Measurements from ENCODE around the gene TRPV5.

TRPV5 gene

GRCh38 chr7:142939226-142939910 lies 5.8 kb upstream of the TRPV5 start, which contains the start of gene LLCFC1:
TSS of gene LLCFC1 (plus strand) at chr7:142939484. CDS start at chr7:142939622, 138 bp downstream.
- DNase-seq = no peak

GRCh38 chr7:142938611-142939010 lies 5.1 kb upstream of the TRPV5 start:
- DNase-seq = no peak

GRCh38 chr7:142935941-142936565 lies 2.5 kb upstream of the TRPV5 start:
- DNase-seq = no peak

DNA sequence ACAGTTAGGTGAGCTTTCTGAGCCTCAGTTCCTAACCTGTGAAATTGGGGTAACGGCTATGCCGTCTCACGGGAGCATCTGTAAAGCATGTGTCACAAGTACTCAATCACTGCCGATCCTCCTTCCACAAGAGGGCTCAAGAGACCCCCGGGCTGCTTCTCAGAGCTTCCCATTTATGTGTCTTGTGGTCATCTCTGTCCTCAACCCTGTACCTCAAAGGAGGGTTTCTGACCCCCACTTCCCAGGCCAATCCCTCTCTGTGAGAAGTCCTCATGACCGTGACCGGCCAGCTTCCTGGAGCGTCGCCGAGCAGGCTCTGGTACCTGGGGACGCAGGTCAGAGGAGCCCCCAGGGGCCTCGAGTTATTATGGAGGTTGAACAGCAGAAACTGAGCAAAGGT lies 510 bp upstream of the TRPV5 start:
- no peak for DNase-seq

DNA sequence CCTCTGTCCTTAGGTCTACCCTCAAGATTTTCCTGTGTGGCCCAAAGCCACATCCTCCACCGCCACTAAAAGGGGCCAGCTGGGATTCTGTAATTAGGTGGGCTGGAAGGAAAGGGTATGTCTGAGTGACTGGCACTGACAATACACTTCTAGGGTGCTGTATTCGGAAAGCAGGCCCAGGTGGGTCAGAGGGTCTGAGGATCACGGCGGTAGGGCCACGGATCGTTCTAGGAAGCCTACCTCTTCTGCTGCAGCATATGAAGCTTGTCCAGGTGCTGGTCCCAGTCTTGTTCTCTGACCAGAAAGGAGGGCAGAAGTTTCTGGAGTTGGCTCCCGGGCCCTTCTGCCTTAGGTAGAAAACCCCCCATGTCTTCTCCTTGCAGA lies 462 bp downstream of the TRPV5 start:
- DNase-seq = no peak

- DNase-seq = no peak
Observed at GRCh38 chr7:142932386-142933091, 1.0 kb downstream of the TRPV5 start.

DNA sequence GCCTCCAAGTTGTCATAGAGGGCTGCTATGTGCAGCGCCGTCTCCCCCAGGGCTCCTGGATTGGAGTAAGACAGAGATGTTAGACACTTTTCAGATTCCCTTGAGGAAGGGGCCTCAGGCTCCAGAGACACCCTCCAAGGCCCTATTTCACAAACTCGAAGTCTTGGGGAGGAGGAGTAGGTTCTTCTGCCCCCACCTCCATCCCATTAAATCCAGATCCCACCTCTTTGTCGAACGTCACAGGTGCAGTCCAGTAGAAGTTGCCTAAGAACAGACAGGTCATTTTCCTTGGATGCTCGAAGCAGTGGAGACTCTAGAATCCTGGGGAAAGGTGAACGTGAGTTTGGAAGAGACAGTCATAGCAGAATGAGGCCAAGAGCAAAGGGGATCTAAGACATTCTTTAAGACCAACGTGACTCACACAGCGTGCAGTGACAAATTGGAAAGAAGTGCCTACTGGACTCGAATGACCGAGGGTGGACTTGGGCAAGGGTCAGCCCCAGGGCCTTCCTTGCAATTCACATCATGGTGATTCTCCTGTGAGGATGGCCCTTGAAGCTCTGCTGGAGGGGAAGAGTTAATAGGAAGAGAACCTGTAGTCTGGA lies 3.3 kb downstream of the TRPV5 start:
- DNase-seq = no peak

- DNase-seq = no peak
Observed at GRCh38 chr7:142927949-142928348, 5.6 kb downstream of the TRPV5 start.

GRCh38 chr7:142927085-142927745 lies 6.3 kb downstream of the TRPV5 start:
- DNase-seq = no peak

- no peak for DNase-seq
Observed at GRCh38 chr7:142925413-142925812, 8.1 kb downstream of the TRPV5 start.

GRCh38 chr7:142923391-142923790 lies 10.2 kb downstream of the TRPV5 start:
- no peak for DNase-seq

GRCh38 chr7:142919656-142920055 lies 13.9 kb downstream of the TRPV5 start:
- no peak for DNase-seq

DNA sequence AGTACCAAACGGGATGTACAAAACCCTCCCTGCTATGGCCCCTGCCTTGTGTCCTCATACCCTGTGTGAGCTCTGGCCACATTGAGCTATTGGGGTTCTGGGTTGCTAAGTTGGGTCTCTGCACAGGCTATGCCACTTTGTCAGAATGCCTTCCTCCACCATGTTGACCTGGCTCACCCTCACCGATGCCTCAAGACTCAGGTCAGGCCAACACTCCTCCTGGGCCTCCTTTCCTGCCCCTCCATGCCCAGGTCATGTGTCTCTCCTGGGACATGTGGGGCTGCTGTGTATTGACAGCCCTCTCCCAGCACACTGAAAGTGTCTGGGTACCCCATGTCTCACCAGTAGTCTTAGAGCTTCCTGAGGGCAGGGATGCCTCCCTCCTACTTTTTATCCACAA lies 14.6 kb downstream of the TRPV5 start:
- DNase-seq = no peak

GRCh38 chr7:142917447-142917846 lies 16.1 kb downstream of the TRPV5 start:
- DNase-seq = no peak

DNA sequence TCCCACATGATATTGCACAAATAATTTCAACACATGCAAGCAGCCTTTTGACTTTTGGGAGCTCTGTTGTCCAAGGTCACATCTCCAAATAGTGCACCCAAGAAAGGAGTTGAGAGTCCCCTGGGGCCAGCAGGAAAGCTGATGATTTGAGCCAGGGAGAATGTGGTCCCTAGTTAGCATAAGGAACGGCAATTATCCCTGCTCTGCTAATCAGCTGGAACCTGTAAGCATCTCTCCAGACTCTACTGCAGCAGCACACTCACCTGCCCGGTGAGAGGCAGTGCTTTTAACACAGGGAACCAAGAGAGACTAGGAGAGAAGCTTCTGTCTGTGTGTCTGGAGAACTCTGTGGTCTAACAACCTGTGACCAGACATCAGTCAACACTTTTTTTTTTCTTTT lies 17.0 kb downstream of the TRPV5 start:
- DNase-seq = no peak

DNA sequence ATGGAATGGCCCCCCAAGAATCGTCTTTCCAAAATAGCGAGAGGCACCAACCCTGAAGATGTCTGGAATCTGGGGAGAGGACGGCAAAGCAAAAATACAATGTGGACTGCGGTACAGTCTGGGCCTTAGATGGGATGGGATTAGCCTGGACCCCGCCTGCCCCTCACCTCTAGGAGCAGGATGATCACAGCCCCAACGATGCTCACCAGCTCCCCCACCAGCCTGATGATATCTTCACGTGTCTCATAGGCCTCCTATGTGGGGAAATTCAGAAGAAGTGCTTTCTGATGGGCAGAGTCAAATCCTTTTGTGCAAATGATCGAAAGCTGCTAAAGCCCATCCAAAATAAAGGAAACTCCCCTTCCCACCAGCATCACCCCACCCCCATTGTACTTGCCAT lies 18.2 kb downstream of the TRPV5 start:
- DNase-seq = no peak

DNA sequence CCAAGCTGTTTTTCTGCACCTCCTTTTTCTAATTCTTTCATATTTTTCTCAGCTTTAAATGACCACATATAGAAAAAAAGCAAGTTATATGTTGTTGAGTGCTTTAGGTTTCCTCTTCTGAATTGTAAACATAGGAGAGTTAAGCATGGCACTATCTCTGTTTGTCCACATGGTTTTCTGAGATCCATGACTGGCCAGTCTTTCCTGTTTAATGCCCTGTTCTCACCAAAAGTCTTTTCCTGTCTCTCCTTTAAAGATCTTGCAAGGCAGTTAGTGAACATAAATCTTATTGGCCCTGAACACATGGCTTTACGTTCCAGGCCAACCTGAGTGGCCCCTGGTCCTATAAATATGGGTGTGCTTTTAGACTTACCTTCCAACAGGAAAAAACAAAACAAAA lies 19.4 kb downstream of the TRPV5 start:
- DNase-seq = no peak

DNA sequence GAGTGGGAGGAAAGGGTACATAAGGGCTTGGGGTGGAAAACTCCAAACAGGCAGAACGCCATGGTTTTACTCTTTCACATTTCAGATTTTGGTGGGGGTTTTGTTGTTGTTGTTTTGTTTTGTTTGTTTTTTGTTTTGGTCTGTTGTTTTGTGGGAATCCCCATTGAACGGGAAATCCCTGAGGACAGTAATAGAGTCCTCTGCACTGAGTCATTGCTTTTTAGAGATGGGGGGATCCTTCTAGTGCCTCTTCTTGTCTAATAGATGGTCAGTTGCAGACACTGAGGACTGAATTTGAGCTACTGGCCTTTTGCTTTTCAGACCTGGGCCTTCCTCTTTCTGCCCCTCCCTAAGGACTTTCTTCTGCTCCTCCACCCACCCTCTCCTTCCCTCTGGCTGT lies 20.0 kb downstream of the TRPV5 start:
- DNase-seq = no peak

DNA sequence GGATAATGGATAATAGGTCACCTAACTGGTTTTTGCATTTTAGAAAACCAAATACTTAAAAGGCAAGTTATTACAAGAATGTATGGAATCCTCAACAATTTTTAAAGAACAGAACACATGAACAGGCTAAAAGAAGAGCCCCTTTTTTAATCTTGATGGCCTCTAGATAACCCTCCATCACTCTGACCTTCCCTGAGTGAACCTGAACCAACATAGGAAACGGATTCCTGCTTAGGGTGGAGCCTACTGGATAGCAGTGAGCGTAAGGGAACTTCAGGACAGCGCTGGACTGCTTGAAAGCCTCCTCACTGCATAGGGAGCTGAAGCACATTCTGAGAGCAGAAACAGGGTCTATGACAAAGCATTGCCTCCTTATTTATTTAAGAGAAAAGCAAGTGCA lies 20.5 kb downstream of the TRPV5 start:
- DNase-seq = no peak

- DNase-seq = no peak
Observed at GRCh38 chr7:142910481-142910880, 23.1 kb downstream of the TRPV5 start.

GRCh38 chr7:142910031-142910433 lies 23.5 kb downstream of the TRPV5 start:
- no peak for DNase-seq

DNA sequence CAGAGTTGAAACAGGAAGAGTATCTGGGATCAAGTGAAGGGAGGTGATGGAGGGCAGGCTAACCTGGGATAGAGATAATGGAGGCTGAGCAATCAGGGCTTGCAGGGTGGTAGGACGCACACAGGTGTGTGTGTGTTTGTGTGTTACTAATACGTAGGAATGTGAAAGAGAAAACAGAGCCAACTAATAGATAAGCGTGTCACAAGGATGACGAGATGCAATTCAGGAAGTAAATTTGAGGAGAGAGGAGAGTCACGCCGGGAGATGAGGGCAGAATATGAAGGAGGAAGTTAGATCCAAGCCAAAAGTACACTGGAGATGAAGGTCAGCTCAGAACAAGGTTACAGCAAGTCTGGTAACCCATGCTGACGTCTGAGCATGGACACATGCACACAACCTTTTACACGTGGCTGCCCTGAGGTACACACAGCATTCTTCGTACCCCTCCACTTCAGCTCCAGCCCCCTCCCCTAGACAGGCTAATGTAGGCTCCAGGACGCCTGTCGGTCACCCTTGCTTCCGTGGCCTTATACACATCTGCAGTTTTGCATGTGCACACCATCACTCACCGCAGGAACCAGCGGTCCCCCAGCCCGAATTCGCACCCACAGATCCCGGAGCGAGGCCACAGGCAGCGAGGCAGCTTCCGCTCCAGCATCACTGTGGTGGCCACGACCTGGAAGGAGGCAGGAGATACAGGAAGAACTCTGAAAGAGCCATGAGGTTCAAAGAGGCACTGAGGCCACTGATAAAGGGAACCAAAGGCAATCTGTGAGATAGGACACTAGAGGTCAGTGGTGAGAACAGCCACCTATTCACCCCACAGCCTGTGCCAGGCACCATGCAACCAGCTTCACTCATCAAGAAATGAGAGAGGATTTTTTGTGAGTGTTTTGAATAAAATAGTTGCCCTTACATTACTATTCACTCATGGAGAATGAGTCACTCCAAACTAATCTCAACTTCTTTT lies 24.3 kb downstream of the TRPV5 start:
- peak in 1 of 2 experiments; percentile 19 for DNase-seq
